ENCODE measurements around the gene BCL2A1. TPM values are rescaled to one million over a fixed set of nuclear protein-coding genes. Genes with fewer than 3 reads are reported as not detected.

BCL2A1 gene
- total RNA-seq, 2 experiments from 2014 or later, result 33.6 to 34.6 TPM

DNA sequence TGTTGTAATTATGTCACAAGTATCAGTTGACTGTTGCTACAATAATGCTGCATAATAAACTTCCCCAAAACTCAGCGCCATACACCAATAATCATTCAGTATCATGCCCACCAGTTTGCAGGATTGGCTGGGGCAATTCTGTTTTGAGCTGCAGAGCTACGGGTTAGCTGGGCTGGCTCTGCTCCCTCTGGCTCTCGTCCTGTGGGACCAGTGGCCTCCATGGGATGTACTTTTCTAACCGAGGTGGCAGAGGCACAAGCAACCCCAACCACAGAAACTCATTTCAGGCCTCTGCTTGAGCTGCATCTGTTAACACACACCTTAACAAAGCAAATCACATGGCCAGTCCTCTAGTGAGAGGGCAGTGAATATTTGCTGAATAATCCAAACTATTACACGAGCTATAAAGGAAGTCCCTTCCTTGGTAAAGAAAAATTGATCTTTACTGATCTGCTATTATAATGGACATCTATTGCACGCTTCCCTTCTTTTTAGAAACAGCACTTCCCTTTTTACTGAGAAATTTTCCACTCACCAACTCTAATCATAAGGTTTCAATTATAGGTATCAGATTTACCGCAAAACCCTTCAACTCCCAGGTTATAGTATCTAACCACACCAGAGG, 10.9 kb upstream of the BCL2A1 start:
- no peak for ATAC-seq (ENCODE audit: low read depth)
- H3K4me3 Mint-ChIP-seq, result no peak overlapping the region
- H3K36me3 Mint-ChIP-seq, result no peaks in the 10 kb centered on the region
- H3K9me3 Mint-ChIP-seq, result no peaks in the 10 kb centered on the region
- H3K4me1 Mint-ChIP-seq, result peaks cover 21% of the 10 kb centered on the region
- no peaks in the 10 kb centered on the region for H3K27me3 Mint-ChIP-seq
- no peak overlapping the region for H3K27ac Mint-ChIP-seq
- no peak for DNase-seq
- POLR2A ChIA-PET, result interaction anchor here (1.6 kb wide), 1 partner anchor 59 kb away, joined by 3 read pairs; no protein-coding TSS in a partner anchor

DNA sequence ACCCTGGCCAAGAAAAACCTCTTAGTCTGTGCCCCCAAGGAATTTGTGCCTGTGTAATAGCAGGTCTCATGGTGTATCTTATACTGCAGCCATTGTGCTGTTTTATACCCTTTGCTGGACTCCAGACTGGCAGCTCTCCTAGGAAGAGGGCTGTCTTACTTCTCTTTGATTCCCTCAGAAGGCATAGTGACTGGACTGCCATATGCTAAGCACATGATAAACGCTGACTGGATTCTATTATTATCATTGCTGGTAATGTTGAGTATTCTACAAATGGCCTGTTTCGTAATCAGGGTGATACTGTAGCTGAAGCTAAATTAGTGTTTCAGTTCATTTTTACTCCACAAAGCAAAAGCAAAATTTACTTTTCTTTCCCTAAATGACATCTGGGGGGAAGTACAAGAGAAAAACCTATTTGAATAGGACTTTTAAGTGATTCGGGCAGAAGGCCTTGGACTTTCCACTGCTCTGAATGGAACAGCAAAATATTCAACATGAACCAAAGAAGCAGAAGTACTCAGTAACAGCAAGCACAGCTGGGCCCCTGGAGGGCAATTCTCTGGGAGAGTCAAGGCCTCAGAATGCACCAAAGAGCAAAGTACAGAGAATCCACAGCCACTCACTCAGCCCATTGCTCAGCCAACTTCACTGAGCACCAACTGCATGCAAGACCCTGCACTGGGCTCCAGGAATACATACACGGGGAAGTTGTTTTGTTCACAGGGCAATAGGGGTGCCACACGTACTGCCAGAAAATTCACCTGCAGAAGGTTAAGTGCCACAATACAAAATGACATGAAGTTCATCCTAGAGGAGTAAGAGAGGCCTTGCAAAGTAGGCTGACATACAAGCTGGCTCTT, 7.9 kb upstream of the BCL2A1 start:
- H3K4me3 Mint-ChIP-seq, result no peak overlapping the region
- DNase-seq (no peak), ATAC-seq (ENCODE audit: low read depth) (no peak)
- H3K27ac Mint-ChIP-seq, result no peak overlapping the region
- H3K9me3 Mint-ChIP-seq, result peaks cover 3% of the 10 kb centered on the region
- POLR2A ChIA-PET, result interaction anchor here (1.1 kb wide), 1 partner anchor 11 kb away, joined by 5 read pairs; no protein-coding TSS in a partner anchor
- peaks cover 2% of the 10 kb centered on the region for H3K36me3 Mint-ChIP-seq
- H3K27me3 Mint-ChIP-seq, result no peaks in the 10 kb centered on the region
- peaks cover 21% of the 10 kb centered on the region for H3K4me1 Mint-ChIP-seq

DNA sequence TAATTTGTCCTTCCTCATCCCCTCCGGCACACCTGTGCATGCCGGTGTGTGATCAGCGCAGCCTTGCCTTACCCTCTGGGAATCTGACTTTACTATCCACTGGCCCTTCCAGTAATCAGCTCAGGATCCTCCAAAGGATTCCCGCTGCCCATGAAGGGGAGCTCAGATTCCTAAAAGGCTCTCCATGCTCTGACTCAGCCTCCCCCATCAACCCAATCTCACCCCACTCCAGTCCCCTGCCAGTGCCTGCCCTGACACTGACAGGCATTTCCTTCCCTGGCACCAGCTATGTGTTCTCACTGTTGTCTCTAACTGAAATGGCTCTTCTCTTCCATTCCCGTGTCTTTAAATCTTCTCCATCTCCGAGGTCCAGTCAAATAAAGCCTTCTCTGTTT, 7.3 kb upstream of the BCL2A1 start:
- H3K27ac Mint-ChIP-seq, result no peak overlapping the region
- no peaks in the 10 kb centered on the region for H3K27me3 Mint-ChIP-seq
- H3K9me3 Mint-ChIP-seq, result peaks cover 3% of the 10 kb centered on the region
- ATAC-seq (ENCODE audit: low read depth), result no peak
- POLR2A ChIA-PET, result interaction anchor here (0.7 to 1.1 kb wide), 2 partner anchors 10 to 54 kb away, joined by 3 to 5 read pairs; no protein-coding TSS in a partner anchor
- H3K4me3 Mint-ChIP-seq, result no peak overlapping the region
- DNase-seq, result no peak
- peaks cover 2% of the 10 kb centered on the region for H3K36me3 Mint-ChIP-seq
- peaks cover 24% of the 10 kb centered on the region for H3K4me1 Mint-ChIP-seq

DNA sequence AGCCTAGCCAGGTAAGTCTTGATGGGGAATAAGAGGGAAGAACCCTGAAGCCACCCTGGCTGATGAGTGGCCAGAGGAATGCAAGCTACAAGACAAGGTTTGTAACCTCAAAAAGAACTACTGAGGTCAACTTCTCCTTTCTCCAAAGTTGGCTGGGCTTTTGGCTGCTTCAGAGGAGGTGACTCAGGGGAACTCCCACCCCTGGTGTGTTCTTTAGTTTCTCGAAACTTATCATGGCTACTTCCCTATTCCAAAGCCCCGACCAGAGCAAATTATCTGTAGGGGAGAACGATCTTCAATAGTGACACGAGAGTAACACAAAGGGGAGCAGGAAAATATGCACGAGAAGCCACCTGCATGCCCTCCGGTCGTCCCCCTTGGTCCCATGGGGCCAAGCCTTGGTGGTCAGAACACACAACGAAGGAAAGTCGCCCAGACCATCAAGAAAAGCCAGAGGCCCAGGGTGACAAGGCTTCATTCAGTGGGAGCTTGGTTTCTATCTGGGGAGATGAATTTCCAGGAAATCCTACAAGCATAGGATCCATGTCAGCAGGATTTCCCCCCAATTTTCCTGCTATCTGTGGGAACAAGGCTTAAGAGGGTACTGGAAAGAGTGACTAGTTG, 6.5 kb upstream of the BCL2A1 start:
- DNase-seq (no peak), ATAC-seq (ENCODE audit: low read depth) (no peak)
- Mint-ChIP-seq H3K9me3 (peaks cover 3% of the 10 kb centered on the region), H3K27ac (peak overlapping the region; percentile 25), H3K36me3 (peaks cover 2% of the 10 kb centered on the region), H3K4me3 (no peak overlapping the region), H3K27me3 (no peaks in the 10 kb centered on the region), H3K4me1 (peaks cover 30% of the 10 kb centered on the region)
- POLR2A ChIA-PET, result interaction anchor here (0.7 to 1.1 kb wide), 2 partner anchors 9 to 54 kb away, joined by 3 to 5 read pairs; no protein-coding TSS in a partner anchor

DNA sequence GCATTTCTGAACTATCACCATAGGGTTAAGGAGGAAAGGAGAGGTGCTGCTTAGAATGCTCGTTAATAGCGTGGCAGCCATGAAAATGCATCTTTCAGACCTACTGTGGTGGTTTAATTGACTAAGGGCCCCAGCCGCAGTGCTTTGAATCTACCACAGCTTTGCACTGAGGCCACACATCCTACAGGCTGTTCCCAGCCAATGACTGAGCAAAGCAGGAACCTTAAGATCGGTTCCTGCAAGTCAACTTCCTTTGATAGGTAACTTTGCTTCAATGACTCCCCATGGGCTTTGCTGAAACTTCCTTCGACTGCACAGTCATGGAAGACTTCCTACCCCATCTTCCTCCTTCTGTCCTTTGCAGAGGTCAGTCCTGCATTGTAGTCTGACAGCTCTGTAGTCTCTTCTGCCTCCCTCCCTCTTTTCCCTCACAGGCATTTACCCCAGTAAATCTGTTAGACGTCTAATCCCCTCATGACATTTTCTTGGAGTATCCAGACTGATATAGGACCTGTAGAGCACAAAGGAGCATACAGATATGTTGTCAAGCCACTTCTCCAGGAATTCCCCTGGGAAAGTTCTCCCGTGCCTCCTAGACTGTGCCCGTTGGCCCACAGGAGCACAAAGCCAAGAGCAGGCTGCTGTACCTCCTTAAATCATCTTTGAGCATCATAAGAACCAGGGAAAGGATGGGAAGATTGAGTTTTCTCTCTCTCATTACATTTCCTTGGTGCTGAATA, 2.6 kb upstream of the BCL2A1 start:
- peaks cover 8% of the 10 kb centered on the region for H3K36me3 Mint-ChIP-seq
- POLR2A ChIA-PET, result interaction anchor here (0.6 kb wide), 1 partner anchor 48 kb away, joined by 3 read pairs; no protein-coding TSS in a partner anchor
- no peak for ATAC-seq (ENCODE audit: low read depth)
- H3K4me3 Mint-ChIP-seq, result no peak overlapping the region
- peak overlapping the region; percentile 17 for H3K27ac Mint-ChIP-seq
- no peaks in the 10 kb centered on the region for H3K27me3 Mint-ChIP-seq
- peaks cover 31% of the 10 kb centered on the region for H3K4me1 Mint-ChIP-seq
- DNase-seq, result no peak
- H3K9me3 Mint-ChIP-seq, result peaks cover 3% of the 10 kb centered on the region

DNA sequence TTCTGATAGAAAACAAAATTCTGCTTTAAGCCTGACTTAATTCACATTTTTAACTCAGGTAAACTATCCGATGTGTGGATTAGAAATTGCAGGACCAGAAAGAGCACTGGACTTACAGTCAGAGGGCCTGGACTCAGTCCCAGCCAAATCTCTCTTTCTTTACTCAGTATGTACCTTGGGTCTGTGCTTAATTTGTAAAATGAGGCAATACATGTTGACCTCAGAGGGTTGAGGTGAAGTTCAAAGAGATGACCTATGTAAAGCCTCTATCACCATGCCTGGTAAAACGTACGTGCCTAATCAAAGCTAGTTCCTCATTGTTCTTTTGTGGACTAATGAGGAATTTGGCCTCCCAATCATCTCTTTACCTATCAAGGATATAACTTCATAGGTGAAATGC, 1.9 kb upstream of the BCL2A1 start:
- no peak overlapping the region for H3K4me3 Mint-ChIP-seq
- H3K27ac Mint-ChIP-seq, result peak overlapping the region; percentile 54
- peaks cover 3% of the 10 kb centered on the region for H3K9me3 Mint-ChIP-seq
- DNase-seq (no peak), ATAC-seq (ENCODE audit: low read depth) (no peak)
- POLR2A ChIA-PET, result interaction anchor here (1.2 kb wide), 1 partner anchor 49 kb away, joined by 3 read pairs; no protein-coding TSS in a partner anchor
- H3K36me3 Mint-ChIP-seq, result peaks cover 8% of the 10 kb centered on the region
- H3K27me3 Mint-ChIP-seq, result no peaks in the 10 kb centered on the region
- H3K4me1 Mint-ChIP-seq, result peaks cover 35% of the 10 kb centered on the region

DNA sequence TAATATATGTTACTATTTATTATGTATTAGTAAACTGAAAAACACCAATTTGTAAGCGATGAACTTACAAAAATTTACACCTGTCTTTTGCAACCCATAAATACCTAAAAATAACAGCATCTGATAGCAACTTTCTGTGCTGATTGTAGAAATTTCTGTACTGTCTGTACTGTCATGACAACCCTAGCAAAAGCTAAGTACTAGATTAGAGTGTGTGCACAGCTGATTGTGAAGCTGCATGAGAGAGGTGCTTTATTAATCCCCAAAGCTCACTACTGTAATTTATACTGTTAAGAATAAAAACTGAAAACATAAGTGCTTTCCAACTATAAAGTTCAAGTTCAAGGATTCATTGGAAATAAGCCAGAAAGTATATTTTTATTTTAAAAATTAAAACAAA, 815 bp downstream of the BCL2A1 start:
- Mint-ChIP-seq H3K27ac (peak overlapping the region; percentile 96), H3K4me3 (peak overlapping the region; percentile 95), H3K36me3 (peaks cover 9% of the 10 kb centered on the region), H3K27me3 (no peaks in the 10 kb centered on the region), H3K9me3 (no peaks in the 10 kb centered on the region), H3K4me1 (peaks cover 51% of the 10 kb centered on the region)
- POLR2A ChIA-PET, result interaction anchor here (4.5 to 6.3 kb wide), 2 partner anchors 48 to 73 kb away, joined by 62 to 92 read pairs; partner anchors contain the start of gene MTHFS
- ATAC-seq (ENCODE audit: low read depth), result no peak
- DNase-seq, result no peak

DNA sequence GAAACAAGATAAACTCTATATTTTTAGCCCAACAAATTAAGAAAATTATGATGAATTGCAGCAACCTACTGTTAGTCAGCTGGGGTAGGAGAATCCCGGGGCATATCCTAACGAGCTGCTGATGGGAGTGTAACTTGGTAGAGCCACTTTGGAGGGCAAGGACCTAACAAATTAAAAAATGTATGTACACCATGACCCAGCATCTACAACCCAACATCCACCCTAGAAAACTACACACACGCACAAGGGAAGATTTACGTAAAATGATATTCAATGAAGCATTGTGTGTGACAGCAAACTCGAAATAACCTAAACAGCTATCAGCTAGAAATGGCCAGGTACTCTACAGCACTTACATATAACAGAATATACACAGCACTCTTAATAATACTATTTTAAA, 1.9 kb downstream of the BCL2A1 start:
- Mint-ChIP-seq H3K27me3 (no peaks in the 10 kb centered on the region), H3K4me3 (peak overlapping the region; percentile 93), H3K36me3 (peaks cover 14% of the 10 kb centered on the region), H3K4me1 (peaks cover 54% of the 10 kb centered on the region), H3K9me3 (no peaks in the 10 kb centered on the region), H3K27ac (peak overlapping the region; percentile 90)
- no peak for DNase-seq
- no peak for ATAC-seq (ENCODE audit: low read depth)
- POLR2A ChIA-PET, result interaction anchor here (1.0 to 6.3 kb wide), 6 partner anchors 15 to 91 kb away, joined by 3 to 92 read pairs (median 11); partner anchors contain the start of genes MTHFS and ZFAND6

DNA sequence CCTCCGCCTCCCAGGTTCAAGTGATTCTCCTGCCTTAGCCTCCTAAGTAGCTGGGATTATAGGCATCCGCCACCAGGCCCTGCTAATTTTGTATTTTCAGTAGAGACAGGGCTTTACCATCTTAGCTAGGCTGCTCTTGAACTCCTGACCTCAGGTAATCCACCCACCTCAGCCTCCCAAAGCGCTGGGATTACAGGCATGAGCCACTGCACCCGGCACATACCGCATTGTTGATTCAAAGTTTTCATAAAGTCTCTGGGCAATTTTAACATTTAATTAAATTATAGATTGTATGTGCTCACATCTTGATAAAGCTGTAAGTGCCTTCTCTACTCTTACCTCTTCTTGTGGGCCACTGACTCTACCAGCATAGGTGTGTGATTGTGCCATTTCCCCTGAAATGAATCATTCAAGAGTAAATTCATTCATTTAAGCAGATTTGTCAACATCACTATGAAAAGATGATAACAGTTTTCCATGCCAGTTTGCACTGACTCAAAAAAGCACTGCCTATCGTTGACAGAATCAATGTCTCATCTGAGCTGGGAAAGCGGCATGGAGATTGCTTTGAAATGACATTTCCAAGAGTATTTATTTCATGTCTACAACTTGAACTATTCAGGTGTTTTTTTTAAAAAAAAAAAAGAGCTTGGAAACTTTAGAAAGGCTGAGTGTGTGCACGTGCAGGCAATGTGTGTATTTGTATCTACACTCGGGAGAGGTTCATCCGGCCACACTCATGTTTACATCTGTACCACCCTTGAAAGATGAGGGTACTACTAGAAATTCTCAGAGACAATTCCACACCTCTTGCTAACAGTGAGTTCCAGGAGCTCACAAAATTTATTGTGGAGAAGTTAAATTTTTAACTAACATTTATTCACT, 3.5 kb downstream of the BCL2A1 start:
- Mint-ChIP-seq H3K27me3 (no peaks in the 10 kb centered on the region), H3K4me1 (peaks cover 45% of the 10 kb centered on the region), H3K4me3 (peak overlapping the region; percentile 93), H3K9me3 (no peaks in the 10 kb centered on the region), H3K36me3 (peaks cover 18% of the 10 kb centered on the region), H3K27ac (peak overlapping the region; percentile 88)
- ATAC-seq (ENCODE audit: low read depth) (no peak), DNase-seq (no peak)
- POLR2A ChIA-PET, result interaction anchor here (0.7 to 6.3 kb wide), 10 partner anchors 9 to 1033 kb away, joined by 3 to 92 read pairs (median 7); partner anchors contain the start of genes MTHFS, TLNRD1 and ZFAND6

DNA sequence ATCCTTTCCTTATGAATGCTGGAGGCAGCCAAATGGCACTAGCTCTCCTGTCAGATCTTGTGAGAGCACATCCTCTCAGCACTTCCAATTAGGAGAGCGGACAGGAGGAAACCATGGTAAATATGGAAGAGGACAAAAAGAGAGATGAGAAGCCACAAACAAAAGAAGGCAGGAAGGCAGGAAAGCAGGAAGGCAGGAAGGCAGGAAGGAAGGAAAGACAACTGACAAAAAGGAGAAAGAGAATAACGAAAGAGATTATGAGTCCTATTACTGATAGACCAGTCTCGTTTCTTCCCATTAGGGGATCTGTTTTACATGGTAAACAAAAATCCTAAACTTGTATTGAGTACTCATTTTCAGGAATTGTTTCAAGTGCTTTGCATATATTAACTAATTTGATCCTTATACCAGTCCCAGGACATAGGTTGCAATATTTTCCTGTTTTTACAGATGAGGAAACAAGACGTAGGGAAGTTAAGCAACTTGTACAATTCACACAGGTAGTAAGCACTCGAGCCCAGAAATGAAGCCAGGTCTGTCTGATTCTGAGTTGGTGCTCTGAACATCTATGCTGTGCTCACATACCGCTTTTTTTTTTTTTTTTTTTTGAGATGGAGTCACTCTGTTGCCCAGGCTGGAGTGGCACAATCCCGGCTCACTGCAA, 4.2 kb downstream of the BCL2A1 start:
- POLR2A ChIA-PET, result interaction anchor here (0.6 to 6.3 kb wide), 4 partner anchors 13 to 194 kb away, joined by 3 to 92 read pairs (median 6); no protein-coding TSS in a partner anchor
- peaks cover 47% of the 10 kb centered on the region for H3K4me1 Mint-ChIP-seq
- peak overlapping the region; percentile 93 for H3K4me3 Mint-ChIP-seq
- DNase-seq (no peak), ATAC-seq (ENCODE audit: low read depth) (no peak)
- H3K9me3 Mint-ChIP-seq, result no peaks in the 10 kb centered on the region
- H3K27me3 Mint-ChIP-seq, result no peaks in the 10 kb centered on the region
- peak overlapping the region; percentile 91 for H3K27ac Mint-ChIP-seq
- H3K36me3 Mint-ChIP-seq, result peaks cover 21% of the 10 kb centered on the region

DNA sequence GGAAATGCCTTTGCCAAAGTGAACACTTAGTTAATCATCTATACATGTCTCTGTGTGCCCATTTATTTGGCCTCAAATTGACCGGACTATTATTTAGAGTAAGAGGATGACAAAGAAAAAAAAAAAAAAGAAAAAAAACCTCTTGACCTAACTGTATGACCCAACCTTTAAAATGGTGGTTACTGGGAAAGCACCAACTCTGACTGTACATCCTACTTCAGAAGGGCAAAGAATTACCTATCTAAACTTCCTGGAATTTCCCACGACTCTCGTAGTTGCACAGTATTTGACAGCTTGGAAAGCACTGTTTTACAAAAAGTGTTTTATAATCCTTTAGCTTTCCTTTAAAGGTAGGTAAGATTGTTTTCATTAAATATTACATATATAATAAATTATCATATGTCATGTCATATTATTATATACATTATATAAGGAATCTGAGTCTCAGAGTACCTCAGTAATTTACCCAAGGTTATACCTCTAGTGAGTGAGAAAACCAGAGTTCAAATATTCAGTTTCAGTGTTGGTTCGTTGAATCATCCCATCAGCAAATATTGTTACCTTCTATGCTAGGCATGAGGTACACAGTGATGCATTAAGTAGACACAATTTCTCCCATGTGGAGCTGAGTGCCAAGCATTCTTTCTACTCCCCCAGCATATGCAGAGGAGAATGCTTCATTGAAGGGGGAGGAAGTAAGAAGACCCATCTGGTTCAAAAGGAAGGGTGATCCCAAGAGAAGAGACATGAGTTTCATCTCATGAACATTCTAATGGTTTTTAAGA, 5.0 kb downstream of the BCL2A1 start:
- Mint-ChIP-seq H3K9me3 (no peaks in the 10 kb centered on the region), H3K27me3 (no peaks in the 10 kb centered on the region), H3K27ac (peak overlapping the region; percentile 91), H3K36me3 (peaks cover 18% of the 10 kb centered on the region), H3K4me1 (peaks cover 40% of the 10 kb centered on the region), H3K4me3 (peak overlapping the region; percentile 93)
- ATAC-seq (ENCODE audit: low read depth), result no peak
- POLR2A ChIA-PET, result interaction anchor here (0.6 to 6.3 kb wide), 2 partner anchors 43 to 70 kb away, joined by 3 to 92 read pairs; no protein-coding TSS in a partner anchor
- DNase-seq, result no peak
